LNCaP clone FGC (cell line): ENCODE results near the gene OR2T4.

Experiments used
- DNase-seq: peaks from one replicate; pipeline ENCODE4 v3.0.0-alpha.2; 2011; ENCODE audit warnings: low read depth
- H3K4me3 ChIP-seq: 2 replicates; pipeline ENCODE4 v1.5.1; 2011; ENCODE audit warnings: mild to moderate bottlenecking, low read depth, low read length, control low read depth
- CTCF ChIP-seq: IDR thresholded peaks from 2 replicates; pipeline ENCODE4 v1.5.1; 2012; ENCODE audit warnings: mild to moderate bottlenecking; ENCODE audit not compliant: control insufficient read depth, insufficient read depth; ENCODE audit errors: extremely low read depth

Gene OR2T4, protein sequence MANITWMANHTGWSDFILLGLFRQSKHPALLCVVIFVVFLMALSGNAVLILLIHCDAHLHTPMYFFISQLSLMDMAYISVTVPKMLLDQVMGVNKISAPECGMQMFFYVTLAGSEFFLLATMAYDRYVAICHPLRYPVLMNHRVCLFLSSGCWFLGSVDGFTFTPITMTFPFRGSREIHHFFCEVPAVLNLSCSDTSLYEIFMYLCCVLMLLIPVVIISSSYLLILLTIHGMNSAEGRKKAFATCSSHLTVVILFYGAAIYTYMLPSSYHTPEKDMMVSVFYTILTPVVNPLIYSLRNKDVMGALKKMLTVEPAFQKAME

GRCh38 chr1:248361121-248361715 is at the start of gene OR2T4:
Gene OR2T4 (plus strand): TSS chr1:248361665. CDS start chr1:248361665, 0 bp downstream.
- DNase-seq: no peak
- no peak for TF ChIP-seq CTCF
- H3K4me3 ChIP-seq: no peak within 1 kb of the TSS

- TF ChIP-seq CTCF: no peak
- DNase-seq: no peak
- H3K4me3 ChIP-seq: no peak overlapping the region
Observed at GRCh38 chr1:248316796-248317195, 44.7 kb upstream of the OR2T4 start.

DNA sequence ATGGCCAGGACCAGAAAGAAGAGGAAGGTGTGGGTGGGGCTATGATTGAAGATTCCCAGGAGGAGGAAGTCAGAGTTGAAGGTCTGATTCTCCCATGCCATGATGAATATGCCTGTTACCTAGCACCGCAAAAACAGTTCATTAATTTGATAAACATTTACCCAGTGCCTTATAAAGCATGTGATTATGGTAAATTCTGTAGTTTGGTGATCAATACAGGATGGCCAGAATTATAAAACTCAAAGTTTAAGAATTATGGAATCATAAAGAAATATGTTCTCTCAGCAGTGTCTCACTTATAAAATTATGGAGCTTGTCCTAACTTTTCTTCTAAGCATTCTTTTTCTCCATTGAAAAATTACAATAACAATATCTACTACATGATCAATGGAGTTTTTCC is 37.0 kb upstream of the OR2T4 start, which contains the start of gene OR2M7:
Gene OR2M7 (minus strand): TSS at position 101 of the 400 bp plus-strand sequence. CDS start 0 bp downstream, at position 101.
- no peak for DNase-seq
- TF ChIP-seq CTCF: no peak
- H3K4me3 ChIP-seq: no peak within 1 kb of the TSS

DNA sequence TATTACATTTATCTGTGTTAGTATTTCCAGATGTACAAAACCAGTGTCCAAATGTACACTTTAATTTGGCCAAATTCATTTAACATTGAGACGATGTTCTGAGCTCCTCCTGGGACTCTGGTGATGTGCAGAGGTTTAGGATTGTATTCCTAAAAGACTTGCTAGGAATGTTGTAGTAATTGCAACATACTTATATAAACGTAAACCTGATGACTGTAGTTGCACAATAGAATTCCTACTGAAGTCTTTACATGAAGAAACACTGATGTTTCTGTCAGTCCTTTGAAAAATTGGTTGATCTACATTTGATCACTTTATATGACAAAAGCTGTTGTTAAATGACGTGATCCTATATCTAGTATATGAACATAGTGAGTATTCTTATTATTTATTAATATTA is 18.0 kb upstream of the OR2T4 start:
- no peak for TF ChIP-seq CTCF
- no peak overlapping the region for H3K4me3 ChIP-seq
- no peak for DNase-seq

GRCh38 chr1:248348475-248348874 is 13.0 kb upstream of the OR2T4 start, which contains the start of gene OR14C36:
Gene OR14C36 (plus strand): TSS chr1:248348775. CDS start chr1:248348775, 0 bp downstream.
- no peak for DNase-seq
- H3K4me3 ChIP-seq: no peak within 1 kb of the TSS
- TF ChIP-seq CTCF: no peak

DNA sequence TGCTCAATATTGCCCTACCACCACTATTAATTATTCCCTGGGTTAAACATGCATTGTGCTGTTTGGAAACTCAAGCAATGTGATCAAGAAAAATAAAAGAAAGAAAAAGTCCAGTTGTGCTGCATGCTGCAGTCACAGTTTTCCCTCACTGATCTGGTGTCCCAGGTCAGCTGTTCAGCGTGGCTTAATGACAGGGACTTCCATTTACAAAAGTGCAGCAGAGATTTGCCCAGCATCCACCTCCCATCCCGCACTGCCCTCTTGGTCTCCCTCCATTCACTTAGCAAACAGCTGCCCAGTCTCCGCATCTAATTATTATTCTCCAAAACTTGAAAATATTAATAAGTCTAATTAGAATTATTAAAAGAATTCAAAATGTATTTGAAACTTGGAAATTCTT is 2.0 kb upstream of the OR2T4 start:
- DNase-seq: no peak
- no peak overlapping the region for H3K4me3 ChIP-seq
- no peak for TF ChIP-seq CTCF
